Ishikawa (cell line): ENCODE data around the gene SOCS3.

Experiments
- CEBPB ChIP-seq: IDR thresholded peaks from 2 replicates; pipeline ENCODE4 v1.6.1; 2012
- CREB1 ChIP-seq: IDR thresholded peaks from 2 replicates; pipeline ENCODE4 v1.6.1; 2012; ENCODE audit warnings: low read depth
- EGR1 ChIP-seq: IDR thresholded peaks from 2 replicates; pipeline ENCODE4 v1.6.1; 2012
- EP300 ChIP-seq: IDR thresholded peaks from 2 replicates; pipeline ENCODE4 v1.6.1; 2012; ENCODE audit warnings: borderline replicate concordance
- FOXM1 ChIP-seq: IDR thresholded peaks from 2 replicates; pipeline ENCODE4 v1.6.1; 2012; ENCODE audit warnings: low read depth, borderline replicate concordance
- NFIC ChIP-seq: IDR thresholded peaks from 2 replicates; pipeline ENCODE4 v1.6.1; 2012
- RAD21 ChIP-seq: IDR thresholded peaks from 2 replicates; pipeline ENCODE4 v1.6.1; 2012; ENCODE audit warnings: low read depth
- TAF1 ChIP-seq: IDR thresholded peaks from 2 replicates; pipeline ENCODE4 v1.6.1; 2012; ENCODE audit warnings: low read depth, mild to moderate bottlenecking
- TCF12 ChIP-seq: IDR thresholded peaks from 2 replicates; pipeline ENCODE4 v1.6.1; 2012; ENCODE audit warnings: low read depth
- TEAD4 ChIP-seq: IDR thresholded peaks from 2 replicates; pipeline ENCODE4 v1.6.1; 2012
- YY1 ChIP-seq: IDR thresholded peaks from 2 replicates; pipeline ENCODE4 v1.6.1; 2012; ENCODE audit warnings: low read depth
- ZBTB7A ChIP-seq: IDR thresholded peaks from 2 replicates; pipeline ENCODE4 v1.6.1; 2012; ENCODE audit warnings: low read depth
- TF ChIP-seq, protein P1 (sequence below): IDR thresholded peaks from 2 replicates; pipeline ENCODE4 v1.6.1; 2012
- TF ChIP-seq, protein P2 (sequence below): IDR thresholded peaks from 2 replicates; pipeline ENCODE4 v1.6.1; 2012
- TF ChIP-seq, protein P3 (sequence below): IDR thresholded peaks from 2 replicates; pipeline ENCODE4 v1.6.1; 2012; ENCODE audit warnings: low read depth, mild to moderate bottlenecking

Gene SOCS3

DNA sequence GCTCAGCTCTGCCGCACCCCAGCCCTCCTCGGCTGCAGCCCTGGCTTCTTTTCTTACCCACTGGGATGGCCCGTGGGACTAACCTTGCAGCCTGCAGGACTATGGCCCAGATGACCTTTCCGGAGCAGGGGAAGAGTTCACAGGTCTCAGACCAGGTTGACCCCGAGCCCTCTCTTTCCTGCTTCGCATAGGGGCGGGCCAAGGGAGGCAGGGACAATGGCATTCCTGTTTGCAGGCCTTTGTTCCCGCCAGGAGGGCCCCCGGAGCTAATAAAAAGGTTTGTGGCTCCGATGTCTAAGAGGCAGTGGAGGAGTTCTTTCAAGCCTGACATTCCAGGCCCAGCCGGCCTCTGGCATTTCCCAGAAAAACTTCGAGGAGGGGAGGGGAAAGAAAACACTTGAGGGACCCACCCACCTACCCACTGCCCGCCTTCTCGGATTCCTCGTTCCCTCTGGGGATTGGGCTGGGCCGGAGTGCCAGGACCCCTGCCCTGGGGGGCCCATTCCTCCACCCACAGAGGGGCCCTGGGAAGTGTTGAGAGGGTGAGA, 5.8 kb upstream of the SOCS3 start:
- TF ChIP-seq ZBTB7A (peak; percentile 47; the same call in 1 of the 2 replicates), EGR1 (no peak), TCF12 (peak; percentile 71), EP300 (peak; percentile 73; the same call in 1 of the 2 replicates), YY1 (no peak), TAF1 (no peak), NFIC (peak; percentile 56), TEAD4 (peak; percentile 89), CEBPB (no peak), FOXM1 (0 out of 2 replicates have a peak, but pooled peaks have one; percentile 51), RAD21 (no peak), CREB1 (no peak)
- TF ChIP-seq, protein P1, sequence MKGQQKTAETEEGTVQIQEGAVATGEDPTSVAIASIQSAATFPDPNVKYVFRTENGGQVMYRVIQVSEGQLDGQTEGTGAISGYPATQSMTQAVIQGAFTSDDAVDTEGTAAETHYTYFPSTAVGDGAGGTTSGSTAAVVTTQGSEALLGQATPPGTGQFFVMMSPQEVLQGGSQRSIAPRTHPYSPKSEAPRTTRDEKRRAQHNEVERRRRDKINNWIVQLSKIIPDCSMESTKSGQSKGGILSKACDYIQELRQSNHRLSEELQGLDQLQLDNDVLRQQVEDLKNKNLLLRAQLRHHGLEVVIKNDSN, result no peak
- TF ChIP-seq, protein P2, sequence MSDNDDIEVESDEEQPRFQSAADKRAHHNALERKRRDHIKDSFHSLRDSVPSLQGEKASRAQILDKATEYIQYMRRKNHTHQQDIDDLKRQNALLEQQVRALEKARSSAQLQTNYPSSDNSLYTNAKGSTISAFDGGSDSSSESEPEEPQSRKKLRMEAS, result no peak; the same call in 1 of the 2 replicates
- TF ChIP-seq, protein P3, sequence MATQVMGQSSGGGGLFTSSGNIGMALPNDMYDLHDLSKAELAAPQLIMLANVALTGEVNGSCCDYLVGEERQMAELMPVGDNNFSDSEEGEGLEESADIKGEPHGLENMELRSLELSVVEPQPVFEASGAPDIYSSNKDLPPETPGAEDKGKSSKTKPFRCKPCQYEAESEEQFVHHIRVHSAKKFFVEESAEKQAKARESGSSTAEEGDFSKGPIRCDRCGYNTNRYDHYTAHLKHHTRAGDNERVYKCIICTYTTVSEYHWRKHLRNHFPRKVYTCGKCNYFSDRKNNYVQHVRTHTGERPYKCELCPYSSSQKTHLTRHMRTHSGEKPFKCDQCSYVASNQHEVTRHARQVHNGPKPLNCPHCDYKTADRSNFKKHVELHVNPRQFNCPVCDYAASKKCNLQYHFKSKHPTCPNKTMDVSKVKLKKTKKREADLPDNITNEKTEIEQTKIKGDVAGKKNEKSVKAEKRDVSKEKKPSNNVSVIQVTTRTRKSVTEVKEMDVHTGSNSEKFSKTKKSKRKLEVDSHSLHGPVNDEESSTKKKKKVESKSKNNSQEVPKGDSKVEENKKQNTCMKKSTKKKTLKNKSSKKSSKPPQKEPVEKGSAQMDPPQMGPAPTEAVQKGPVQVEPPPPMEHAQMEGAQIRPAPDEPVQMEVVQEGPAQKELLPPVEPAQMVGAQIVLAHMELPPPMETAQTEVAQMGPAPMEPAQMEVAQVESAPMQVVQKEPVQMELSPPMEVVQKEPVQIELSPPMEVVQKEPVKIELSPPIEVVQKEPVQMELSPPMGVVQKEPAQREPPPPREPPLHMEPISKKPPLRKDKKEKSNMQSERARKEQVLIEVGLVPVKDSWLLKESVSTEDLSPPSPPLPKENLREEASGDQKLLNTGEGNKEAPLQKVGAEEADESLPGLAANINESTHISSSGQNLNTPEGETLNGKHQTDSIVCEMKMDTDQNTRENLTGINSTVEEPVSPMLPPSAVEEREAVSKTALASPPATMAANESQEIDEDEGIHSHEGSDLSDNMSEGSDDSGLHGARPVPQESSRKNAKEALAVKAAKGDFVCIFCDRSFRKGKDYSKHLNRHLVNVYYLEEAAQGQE, result no peak

DNA sequence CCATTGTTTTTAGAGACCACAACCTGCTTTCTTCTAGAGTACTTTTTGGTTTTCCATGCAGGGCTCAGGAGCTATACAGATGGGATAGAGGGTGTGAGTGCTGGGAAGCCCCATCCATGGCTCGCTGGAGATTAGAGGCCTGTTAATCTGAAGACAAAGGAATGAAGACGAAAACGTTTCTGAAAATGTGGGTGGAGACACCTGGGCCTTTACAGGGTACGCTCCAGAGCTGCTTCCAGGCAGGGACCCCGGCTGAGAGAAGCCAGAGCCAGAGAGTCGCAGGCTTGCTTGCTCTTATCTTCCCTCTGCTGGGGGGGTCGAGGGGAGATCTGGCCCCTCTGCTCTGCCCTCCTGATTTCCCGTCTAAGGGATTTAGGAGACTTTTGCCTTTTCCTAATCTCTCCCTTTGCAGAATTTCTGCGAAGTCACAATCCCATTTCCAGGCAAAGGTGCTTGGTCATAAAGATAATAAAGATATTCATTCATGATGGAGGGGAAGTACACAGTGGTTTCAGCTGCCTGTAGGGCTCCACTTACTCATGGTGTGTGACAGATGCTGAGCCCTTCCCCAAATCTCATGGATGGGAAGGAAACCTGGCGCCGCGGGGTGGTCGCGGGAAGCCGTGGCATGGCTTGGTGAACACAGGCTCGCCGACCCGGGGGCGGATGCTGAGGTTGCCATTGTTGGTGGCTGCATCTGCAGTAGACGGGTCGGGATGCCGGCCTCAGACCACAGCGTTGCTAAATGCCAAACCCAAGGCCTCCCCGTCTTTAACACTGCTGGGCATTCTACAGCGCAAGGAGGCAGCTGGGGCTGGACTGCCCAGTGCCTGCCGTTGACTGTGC, 4.8 kb upstream of the SOCS3 start:
- TF ChIP-seq TAF1 (no peak), ZBTB7A (no peak), CEBPB (no peak), FOXM1 (no peak), EP300 (no peak), EGR1 (no peak), NFIC (no peak), TEAD4 (no peak), TCF12 (no peak), RAD21 (no peak), YY1 (no peak)
- TF ChIP-seq, protein P2, result no peak
- TF ChIP-seq, protein P1, result no peak
- TF ChIP-seq, protein P3, result no peak

DNA sequence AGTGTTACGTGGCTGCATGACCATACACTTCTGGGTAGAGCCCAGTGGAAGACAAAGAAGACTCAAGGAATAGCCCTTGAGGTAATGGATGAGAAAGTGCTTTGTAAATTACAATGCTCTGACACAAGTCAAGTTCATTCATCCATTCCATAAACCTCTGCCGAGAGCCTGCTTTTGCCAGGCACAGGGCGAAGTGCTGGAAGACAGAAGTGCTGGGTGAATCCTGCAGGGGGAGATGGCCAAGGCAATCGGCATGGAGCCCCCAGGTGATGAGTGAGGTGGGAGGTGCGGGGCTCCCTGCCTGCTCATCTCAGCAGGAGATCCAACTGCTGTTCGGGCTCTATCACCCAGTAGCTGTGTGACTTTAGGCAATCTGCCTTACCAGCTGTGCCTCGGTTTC, 2.8 kb upstream of the SOCS3 start:
- TF ChIP-seq EP300, result no peak
- TF ChIP-seq, protein P3, result no peak

DNA sequence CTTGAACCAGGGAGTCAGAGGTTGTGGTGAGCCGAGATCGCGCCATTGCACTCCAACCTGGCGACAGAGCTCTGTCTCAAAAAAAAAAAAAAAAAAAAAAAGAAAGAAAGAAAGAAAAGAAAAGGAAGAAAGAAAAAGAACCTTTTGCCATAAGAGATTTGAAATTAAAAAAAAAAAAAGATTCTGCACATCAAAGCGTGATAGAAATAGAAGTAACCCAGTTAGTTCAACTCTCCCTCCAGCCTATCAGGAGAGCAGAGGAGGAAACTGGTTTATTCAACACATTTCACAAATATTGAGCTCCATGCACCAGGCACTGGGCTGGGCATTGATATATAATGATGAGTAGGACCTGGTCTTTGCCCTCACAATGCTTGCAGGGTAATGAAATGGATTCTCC, 2.4 kb upstream of the SOCS3 start:
- TF ChIP-seq CEBPB (no peak), YY1 (no peak), EP300 (no peak), ZBTB7A (no peak), TAF1 (no peak), RAD21 (no peak), TCF12 (no peak)
- TF ChIP-seq, protein P3, result no peak
